Activated CD8-positive, alpha-beta memory T cell treated with anti-CD3 and anti-CD28 coated beads for 48 hours (primary cell): Measurements from ENCODE around the gene C2orf81.
"Not testable (repeated sequence)": the region's sequence is repeated elsewhere in the genome, so short reads cannot be mapped to it uniquely, and the experiment has no call there.

ENCODE experiments used
- DNase-seq, 3 experiments: peaks; one replicate each; pipeline ENCODE4 v3.0.0-alpha.2; 2020; ENCODE audit warnings: low read depth in 2 of 3, low spot score in 2 of 3

C2orf81 gene

GRCh38 chr2:74423231-74424095 lies 2.0 kb upstream of the C2orf81 start:
- no peak for DNase-seq

- not testable (repeated sequence) for DNase-seq
Observed at GRCh38 chr2:74420443-74421103, 846 bp downstream of the C2orf81 start.

GRCh38 chr2:74420006-74420405 lies 1.4 kb downstream of the C2orf81 start:
- no peak for DNase-seq

DNA sequence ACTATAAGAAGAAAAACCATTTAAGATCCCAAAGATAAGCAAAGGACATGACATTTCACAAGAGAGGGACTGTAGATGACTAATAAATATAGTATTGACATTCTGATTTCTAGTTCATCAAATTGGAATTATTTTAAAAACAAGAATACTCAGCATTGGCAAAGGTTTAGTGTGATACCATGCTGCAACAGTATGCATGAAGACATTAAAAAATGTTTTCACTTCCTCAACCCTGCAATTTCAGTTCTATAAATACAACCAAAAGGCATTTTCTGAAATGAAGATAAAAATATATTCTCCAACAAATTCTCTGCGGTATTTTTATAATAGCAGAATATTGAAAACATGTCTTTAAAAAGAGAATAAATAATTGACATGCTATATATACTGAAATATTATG lies 2.1 kb downstream of the C2orf81 start:
- no peak for DNase-seq

- no peak for DNase-seq
Observed at GRCh38 chr2:74418312-74418711, 3.1 kb downstream of the C2orf81 start.

DNA sequence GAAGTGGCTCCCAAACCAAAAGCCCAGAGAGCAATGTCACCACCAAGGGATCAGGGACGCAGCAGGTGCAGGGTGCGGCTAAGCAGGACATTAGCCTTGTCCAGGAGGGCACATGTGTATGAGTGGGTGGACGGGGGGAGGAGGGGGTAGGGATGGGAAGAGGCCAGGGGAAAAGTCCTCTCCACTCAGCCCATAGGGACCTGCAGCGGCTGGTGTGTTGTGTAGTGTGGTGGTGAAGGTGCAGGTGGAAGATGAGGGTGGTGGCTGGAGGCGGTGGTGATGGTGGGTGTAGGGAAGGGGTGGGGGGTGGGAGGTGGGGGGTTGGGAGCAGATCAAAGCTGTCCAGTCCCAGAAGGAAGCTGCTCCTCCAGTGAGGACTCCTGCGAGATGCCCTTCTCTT lies 3.7 kb downstream of the C2orf81 start:
- no peak for DNase-seq

DNA sequence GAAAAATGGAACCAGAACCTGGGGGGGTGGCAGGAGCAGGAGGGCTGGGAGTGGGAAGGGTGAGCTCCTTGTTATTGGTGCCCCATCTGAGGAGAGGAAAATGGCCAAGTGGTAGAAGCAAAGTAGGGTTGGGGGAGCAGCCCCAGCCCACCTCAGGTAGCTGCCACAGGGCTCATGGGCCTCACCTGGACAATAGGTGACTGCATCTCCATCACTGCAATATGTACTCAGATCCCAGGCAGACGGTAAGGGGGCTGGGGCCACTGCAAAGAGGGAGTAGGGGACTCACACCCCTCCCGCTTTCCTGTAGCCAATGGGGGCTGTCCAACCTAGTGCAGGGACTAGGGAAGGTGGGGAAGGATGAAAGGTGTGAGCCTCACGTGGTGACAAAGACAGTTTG lies 4.2 kb downstream of the C2orf81 start:
- DNase-seq: no peak

GRCh38 chr2:74416778-74417177 lies 4.6 kb downstream of the C2orf81 start:
- no peak for DNase-seq

DNA sequence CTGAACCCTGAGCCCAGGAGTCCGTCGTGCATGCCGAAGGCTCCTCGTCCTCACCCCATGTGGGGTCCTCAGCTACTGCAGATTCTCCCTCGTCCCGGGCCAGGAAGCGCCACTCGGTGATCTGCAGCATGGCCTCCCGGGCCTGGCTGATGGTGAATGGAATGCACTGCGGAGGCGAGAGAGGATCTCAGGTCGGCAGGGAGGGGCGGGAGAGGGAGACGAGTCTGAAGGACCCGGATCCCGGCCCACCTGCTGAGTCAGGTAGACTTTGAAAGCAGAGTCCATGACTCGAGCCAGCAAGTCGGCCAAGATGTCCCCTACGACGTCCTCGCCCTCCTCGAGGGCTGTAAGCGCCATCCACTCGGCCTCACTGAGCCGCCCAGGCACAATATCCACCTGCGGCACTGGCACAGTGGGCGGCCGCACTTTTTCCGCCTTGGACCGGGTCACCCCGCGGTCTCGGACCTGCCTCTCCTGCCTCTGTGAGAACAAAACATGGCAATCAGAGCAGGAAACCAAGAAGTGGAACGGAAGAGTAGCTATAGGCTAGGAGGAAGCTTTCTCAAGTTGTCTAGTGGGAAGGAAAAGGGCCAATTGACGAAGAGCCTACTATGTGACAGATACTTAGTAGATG lies 5.5 kb downstream of the C2orf81 start:
- no peak for DNase-seq

GRCh38 chr2:74414881-74415761 lies 6.3 kb downstream of the C2orf81 start:
- no peak for DNase-seq

DNA sequence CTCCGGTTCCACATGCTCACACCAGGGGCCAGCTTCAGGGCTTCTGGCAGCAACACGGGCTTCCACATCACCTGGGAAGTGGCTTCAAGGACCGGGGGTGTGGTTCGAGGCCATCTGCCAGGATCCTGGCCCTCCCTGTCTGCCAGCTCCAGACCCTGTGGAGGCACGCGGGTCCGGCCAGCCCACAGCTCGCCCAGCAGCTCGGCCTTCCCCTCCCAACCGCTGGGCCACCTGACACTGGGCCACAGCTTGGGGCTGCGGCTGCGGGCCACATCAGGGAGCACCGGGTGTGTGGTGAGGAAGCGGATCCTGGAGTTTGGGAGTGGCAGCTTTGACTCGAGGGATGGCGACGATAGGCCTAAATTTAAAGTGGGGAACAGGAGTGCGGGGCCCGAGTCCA lies 7.0 kb downstream of the C2orf81 start:
- DNase-seq: no peak

DNA sequence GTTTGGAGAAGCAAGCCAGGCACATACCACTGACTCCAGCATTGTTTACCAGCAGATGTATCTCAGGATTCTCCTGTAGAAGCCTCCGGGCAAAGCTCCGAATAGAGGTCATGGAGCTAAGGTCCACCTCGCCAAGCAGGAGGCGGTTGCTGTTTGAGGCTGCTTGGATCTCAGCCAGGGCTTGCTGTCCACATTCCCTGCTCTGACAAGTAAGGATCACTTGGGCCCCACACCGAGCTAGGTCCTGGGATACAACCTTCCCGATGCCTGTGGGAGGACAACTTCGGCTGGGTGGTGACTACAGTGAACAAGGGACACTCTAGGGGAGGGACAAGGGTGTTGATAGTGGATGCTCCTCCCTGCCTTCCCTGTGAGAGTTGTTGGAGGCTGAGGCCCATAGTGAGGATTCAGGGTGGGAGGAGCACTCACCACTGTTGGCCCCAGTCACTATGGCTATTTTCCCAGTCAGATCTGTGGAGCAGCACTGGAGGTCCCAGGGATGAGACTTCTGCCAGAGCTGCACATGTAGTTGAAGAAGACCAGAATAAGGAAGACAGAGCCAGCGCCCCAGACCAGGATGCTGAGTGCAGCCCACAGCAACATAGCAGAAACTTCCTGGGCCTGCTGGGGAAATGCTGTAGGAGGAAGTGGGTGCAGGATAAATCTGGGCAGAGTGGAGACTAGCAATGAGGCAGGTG lies 8.3 kb downstream of the C2orf81 start:
- DNase-seq: no peak

DNA sequence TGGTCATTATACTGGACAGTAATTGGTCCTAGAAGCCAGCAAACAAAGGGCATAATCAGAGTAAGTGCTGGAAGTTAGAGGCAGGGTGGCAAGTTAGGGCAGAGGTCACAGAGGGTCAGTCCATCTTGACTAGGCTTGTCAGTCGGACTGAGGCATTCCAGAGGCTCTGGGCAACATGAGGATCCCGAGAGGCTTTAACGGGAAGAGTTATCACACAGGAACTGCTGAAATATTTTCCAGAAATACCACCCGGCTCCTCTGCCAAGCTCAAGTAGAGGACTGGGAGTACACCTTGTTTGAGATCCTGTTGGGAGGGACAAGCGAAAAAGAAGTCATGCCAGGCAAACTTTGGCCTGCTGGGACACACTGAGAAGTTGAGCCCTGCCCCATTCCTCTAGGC lies 13.7 kb downstream of the C2orf81 start:
- no peak for DNase-seq

DNA sequence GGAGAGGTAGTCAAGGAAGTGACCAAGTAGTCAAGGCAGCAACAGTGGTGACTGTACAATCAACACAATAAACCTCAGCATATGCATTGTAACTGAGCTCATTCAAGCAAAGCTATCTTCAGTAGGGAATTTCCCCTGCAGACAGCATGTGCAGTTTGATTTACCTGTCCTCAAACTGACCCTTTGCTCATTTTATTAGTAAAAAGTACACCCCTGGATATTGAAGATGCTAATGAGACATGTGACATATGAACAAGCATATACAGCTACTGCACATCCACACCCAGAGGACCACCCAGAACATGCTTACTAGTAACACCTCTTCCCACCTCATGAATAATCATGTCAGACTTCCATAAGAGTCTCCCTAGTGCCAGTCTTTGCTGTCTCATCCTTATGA lies 15.4 kb downstream of the C2orf81 start:
- no peak for DNase-seq

- no peak for DNase-seq
Observed at GRCh38 chr2:74401891-74402290, 19.5 kb downstream of the C2orf81 start.

DNA sequence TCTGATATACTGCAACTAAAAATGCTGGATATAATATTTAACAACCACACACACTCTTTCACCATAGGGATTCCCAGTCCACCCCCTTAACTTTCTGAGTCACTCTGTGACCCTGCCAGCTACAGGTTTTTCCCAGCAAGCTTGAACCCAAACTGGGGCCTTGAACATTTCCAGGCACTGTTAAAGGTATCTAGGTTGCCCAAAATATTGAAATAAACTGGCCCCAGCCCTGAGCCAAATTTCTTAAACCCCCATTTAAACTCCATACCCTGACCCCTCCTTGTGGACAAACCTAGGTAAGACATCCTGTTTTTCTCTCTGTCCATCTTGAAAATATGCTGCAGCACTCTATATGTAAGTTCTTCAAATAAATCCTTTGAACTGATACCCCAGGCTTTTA lies 21.6 kb downstream of the C2orf81 start:
- DNase-seq: no peak

- DNase-seq: no peak
Observed at GRCh38 chr2:74396149-74396548, 25.3 kb downstream of the C2orf81 start.

GRCh38 chr2:74393525-74393924 lies 27.9 kb downstream of the C2orf81 start:
- DNase-seq: no peak

GRCh38 chr2:74392449-74392743 lies 29.0 kb downstream of the C2orf81 start:
- no peak for DNase-seq

- DNase-seq: peak; percentile 81 to 98 (median 94)
Observed at GRCh38 chr2:74391580-74392448, 29.6 kb downstream of the C2orf81 start.
